Hepatocyte (in vitro differentiated cells): ENCODE results near the gene UBR3.

ENCODE experiments used
- EZH2 ChIP-seq: fragments of 200-600 bp; sonication (generic); IDR thresholded peaks from 2 replicates; pipeline ENCODE4 v1.6.1; 2016; ENCODE audit warnings: antibody characterized with exemption, mild to moderate bottlenecking, borderline replicate concordance
- TF ChIP-seq, protein P1 (sequence below): fragments of 200-600 bp; sonication (generic); IDR thresholded peaks from 2 replicates; pipeline ENCODE4 v1.5.1; 2016; ENCODE audit warnings: antibody characterized with exemption, mild to moderate bottlenecking; ENCODE audit not compliant: poor library complexity

DNA sequence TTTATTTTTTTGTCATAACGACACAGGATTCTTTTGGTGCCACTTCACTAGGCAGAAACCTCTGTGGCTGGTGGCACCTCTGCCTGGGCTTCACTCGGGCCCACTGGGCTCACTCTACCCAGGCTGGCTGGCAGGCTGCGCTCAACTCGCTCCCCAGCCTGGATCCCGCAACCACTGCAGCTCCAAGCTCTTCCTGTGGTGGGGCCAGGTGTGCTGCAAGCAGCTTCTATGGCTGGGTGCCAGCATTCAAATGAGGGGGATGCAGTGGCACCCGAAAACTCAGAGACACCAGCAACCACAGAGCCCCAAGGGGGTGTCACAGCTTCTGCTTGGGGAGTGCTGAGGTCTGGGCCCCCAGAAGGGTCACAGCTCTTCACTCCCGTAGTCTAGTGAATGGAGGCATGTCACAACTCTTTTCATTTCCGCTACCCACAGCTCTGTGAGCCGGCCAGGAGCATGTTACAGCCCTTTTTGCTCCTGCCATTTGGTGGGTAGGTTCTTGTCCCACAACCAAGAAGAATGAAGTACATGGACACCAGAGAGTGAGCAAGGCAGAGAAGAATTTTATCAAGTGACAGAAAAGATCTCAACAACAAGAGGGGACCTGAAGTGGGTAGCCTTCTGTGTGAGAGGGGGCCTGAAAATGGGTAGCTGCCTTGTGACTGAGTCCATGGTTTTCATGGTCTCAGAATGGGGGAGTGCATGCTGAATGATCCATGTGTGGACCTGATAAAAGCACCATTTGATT lies 170.1 kb downstream of the UBR3 start:
- TF ChIP-seq, protein P1, sequence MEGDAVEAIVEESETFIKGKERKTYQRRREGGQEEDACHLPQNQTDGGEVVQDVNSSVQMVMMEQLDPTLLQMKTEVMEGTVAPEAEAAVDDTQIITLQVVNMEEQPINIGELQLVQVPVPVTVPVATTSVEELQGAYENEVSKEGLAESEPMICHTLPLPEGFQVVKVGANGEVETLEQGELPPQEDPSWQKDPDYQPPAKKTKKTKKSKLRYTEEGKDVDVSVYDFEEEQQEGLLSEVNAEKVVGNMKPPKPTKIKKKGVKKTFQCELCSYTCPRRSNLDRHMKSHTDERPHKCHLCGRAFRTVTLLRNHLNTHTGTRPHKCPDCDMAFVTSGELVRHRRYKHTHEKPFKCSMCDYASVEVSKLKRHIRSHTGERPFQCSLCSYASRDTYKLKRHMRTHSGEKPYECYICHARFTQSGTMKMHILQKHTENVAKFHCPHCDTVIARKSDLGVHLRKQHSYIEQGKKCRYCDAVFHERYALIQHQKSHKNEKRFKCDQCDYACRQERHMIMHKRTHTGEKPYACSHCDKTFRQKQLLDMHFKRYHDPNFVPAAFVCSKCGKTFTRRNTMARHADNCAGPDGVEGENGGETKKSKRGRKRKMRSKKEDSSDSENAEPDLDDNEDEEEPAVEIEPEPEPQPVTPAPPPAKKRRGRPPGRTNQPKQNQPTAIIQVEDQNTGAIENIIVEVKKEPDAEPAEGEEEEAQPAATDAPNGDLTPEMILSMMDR = no peak
- no peak for TF ChIP-seq EZH2
